Erythroblast (primary cell): ENCODE measurements around the gene ATP2A1.

ENCODE experiments used
- GATA1 ChIP-seq: IDR thresholded peaks from 2 replicates; pipeline ENCODE4 v1.6.1; 2011; ENCODE audit warnings: low read depth, mild to moderate bottlenecking, control low read depth, low read length, moderate library complexity
- POLR2A ChIP-seq: IDR thresholded peaks from 2 replicates; pipeline ENCODE4 v1.6.1; 2011; ENCODE audit warnings: mild to moderate bottlenecking, low read length

GRCh38 chr16:28935346-28935745 lies 57.1 kb downstream of the ATP2A1 start:
- no peak for TF ChIP-seq POLR2A
- no peak for TF ChIP-seq GATA1
